GM12872 (cell line): Measurements from ENCODE around the gene TEK.

ENCODE experiments used
- TF ChIP-seq, protein P1 (sequence below): IDR thresholded peaks from 3 replicates; pipeline ENCODE4 v1.5.1; 2011; ENCODE audit warnings: low read depth, mild to moderate bottlenecking, low read length, moderate library complexity; ENCODE audit not compliant: insufficient read depth

Gene TEK

DNA sequence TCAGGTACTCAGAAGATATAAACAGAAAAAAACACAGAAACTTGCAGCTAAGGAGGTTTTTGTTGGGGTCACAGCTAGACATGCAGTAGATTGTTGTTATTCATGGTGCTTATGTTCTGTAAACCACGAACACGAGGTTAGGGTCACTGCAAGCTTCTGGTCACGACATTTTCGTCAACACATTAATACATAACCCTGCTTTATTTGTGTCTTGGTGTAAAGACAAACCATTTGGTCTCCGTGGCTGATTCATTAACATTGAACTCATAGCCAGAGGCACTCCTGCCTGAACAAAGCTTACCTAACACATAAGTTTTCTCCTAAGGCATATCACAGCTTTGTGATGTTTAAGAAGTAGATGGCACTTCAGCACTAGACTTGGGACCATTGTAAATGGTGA, 16.9 kb downstream of the TEK start:
- TF ChIP-seq, protein P1, sequence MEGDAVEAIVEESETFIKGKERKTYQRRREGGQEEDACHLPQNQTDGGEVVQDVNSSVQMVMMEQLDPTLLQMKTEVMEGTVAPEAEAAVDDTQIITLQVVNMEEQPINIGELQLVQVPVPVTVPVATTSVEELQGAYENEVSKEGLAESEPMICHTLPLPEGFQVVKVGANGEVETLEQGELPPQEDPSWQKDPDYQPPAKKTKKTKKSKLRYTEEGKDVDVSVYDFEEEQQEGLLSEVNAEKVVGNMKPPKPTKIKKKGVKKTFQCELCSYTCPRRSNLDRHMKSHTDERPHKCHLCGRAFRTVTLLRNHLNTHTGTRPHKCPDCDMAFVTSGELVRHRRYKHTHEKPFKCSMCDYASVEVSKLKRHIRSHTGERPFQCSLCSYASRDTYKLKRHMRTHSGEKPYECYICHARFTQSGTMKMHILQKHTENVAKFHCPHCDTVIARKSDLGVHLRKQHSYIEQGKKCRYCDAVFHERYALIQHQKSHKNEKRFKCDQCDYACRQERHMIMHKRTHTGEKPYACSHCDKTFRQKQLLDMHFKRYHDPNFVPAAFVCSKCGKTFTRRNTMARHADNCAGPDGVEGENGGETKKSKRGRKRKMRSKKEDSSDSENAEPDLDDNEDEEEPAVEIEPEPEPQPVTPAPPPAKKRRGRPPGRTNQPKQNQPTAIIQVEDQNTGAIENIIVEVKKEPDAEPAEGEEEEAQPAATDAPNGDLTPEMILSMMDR = no peak

DNA sequence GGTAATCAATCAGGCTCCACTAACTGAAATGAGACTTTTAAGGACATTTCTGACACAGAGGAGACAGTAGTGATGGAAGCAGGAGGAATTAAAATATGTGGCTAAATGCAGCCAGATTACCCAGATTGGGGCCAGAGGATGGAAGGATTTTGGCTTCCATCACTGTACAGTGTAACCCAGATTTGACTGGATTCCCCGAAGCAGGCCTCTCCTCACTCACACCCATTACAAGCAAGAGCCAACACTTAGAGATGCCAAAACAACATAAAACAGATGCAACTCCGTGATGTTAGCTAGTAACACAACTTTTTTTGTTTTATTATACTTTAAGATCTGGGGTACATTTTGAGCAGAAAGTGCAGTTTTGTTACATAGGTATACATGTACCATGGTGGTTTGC, 17.6 kb downstream of the TEK start:
- TF ChIP-seq, protein P1 = no peak

DNA sequence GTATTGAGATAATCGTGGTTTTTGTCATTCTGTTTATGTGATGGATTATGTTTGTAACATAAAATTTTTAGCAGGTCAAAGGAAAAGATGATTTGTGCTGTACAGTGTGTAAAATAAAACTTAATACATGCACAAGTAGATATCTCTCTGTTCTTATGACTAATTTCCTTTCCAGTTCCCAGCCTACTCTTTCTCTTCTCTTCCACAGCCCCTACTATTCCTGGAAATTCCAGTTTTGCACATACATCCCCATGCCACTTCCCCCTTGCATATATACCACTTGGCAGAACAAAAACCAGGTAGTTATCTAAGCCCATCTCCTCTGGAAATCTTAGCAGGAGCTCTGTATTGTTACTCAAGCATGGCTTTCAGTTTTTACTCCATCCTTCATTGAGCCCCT, 20.2 kb downstream of the TEK start:
- TF ChIP-seq, protein P1 = no peak

DNA sequence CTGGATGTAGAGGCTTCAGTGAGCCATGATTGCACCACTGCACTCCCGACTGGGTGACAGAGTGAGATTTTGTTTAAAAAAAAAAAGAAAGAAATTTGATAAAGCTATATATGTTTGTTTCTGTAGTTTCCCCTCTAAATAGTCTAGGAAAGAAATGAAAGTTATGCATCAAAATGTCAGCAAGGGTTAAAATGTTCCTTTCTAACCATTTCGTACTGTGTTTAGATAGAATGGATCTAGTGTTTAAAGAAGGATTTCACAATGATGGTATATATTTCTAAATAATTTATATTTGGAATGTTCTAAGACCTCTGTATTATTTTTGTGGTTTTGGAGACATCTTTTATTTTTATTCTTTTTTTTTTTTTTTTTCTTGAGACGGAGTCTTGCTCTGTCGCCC, 22.7 kb downstream of the TEK start:
- TF ChIP-seq, protein P1 = no peak

DNA sequence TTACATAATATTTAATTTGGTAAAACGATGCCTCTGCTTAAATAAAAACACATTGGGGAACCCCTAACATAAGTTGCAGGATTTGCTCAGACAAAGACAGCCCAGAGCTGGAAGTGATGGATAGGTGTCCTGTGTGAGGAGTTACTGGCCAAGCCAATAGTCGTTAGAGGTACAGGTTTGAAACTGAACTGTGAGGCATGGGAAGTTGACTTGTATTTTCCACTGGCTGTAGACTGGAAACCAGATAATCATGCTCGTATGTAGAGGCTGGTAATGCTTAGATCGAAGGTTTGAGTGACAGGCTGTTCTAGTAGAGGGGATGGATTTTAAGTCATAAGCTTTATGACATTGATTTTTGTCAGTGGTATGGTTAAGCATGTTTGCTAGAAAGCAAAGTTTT, 24.8 kb downstream of the TEK start:
- TF ChIP-seq, protein P1 = no peak

DNA sequence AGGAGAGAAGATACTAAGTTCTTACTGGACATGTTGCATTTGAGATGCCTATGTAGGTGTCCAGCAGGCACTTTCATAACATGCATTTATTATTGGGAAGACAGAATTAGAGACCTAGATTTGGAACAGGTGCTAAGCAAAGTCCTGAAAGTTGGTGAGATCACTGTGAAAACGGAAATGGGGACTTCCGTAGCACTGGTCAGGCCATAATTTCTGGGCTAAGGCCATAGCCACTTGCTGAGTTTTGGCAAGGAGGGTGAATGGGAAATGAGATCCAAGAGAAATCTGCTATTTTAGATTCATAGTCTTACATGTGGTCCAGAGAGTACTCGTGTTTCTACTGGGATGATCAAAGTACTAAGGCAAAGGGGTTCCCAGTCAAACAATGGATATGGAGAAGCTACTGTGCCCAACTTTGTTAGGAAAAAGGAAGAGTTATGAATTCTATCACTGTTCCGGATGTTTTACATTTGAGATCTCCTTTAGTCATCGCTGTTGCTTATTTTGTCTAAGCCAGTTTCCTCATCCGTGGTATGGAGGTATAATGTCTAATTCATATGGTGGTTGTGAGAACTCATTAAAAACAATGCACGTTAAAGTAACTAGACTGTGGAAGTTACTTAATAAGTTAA, 33.4 kb downstream of the TEK start:
- TF ChIP-seq, protein P1 = no peak

DNA sequence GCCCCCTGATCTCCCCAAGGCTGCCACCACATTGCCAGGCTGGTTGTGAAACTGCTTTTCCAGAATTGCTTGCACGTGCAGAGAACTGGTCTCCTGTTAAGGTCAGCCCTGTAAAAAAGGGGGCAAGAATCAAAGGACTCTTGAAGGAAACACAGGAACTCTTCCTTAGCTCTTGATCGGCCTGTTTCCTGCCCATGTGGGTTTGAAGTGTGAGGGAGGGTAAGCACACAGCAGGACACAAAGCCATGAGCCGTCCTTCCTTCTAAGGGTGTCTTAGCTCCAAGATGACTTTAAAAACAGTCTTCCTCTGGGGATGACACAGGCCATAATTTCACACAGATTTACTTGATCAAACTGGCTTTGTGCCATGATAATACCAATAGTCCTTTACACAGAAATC, 36.1 kb downstream of the TEK start:
- TF ChIP-seq, protein P1 = no peak
